Measurements from ENCODE around the gene SCOC.
A peak's percentile ranks its signal among the peaks of the same experiment; 100 is the strongest.

The SCOC gene

GRCh38 chr4:140373328-140374129 is at the start of gene SCOC:
SCOC (plus strand) TSS chr4:140373646; CDS start chr4:140379171, 5,525 bp downstream.
- peak; percentile 99 for DNase-seq (ENCODE audit: low spot score)

- peak; percentile 70 for DNase-seq (ENCODE audit: low spot score)
Measured at GRCh38 chr4:140326395-140326993, 47.0 kb upstream of the SCOC start.

GRCh38 chr4:140330311-140330900 is 43.0 kb upstream of the SCOC start:
- peak; percentile 39 for DNase-seq (ENCODE audit: low spot score)

GRCh38 chr4:140331245-140331644 is 42.2 kb upstream of the SCOC start:
- DNase-seq (ENCODE audit: low spot score) = no peak

GRCh38 chr4:140331876-140332275 is 41.6 kb upstream of the SCOC start:
- DNase-seq (ENCODE audit: low spot score) = no peak

GRCh38 chr4:140332734-140333133 is 40.7 kb upstream of the SCOC start:
- no peak for DNase-seq (ENCODE audit: low spot score)

- no peak for DNase-seq (ENCODE audit: low spot score)
Measured at GRCh38 chr4:140333523-140333922, 39.9 kb upstream of the SCOC start.

GRCh38 chr4:140335076-140335475 is 38.4 kb upstream of the SCOC start:
- DNase-seq (ENCODE audit: low spot score) = no peak

GRCh38 chr4:140336730-140337129 is 36.7 kb upstream of the SCOC start:
- DNase-seq (ENCODE audit: low spot score) = no peak

GRCh38 chr4:140342620-140343019 is 30.8 kb upstream of the SCOC start:
- no peak for DNase-seq (ENCODE audit: low spot score)

- no peak for DNase-seq (ENCODE audit: low spot score)
Measured at GRCh38 chr4:140343303-140343702, 30.1 kb upstream of the SCOC start.

GRCh38 chr4:140344101-140344500 is 29.3 kb upstream of the SCOC start:
- DNase-seq (ENCODE audit: low spot score) = no peak

GRCh38 chr4:140344621-140345020 is 28.8 kb upstream of the SCOC start:
- DNase-seq (ENCODE audit: low spot score) = no peak

- DNase-seq (ENCODE audit: low spot score) = no peak
Measured at GRCh38 chr4:140346136-140346535, 27.3 kb upstream of the SCOC start.

GRCh38 chr4:140349816-140350215 is 23.6 kb upstream of the SCOC start:
- DNase-seq (ENCODE audit: low spot score) = no peak

- no peak for DNase-seq (ENCODE audit: low spot score)
Measured at GRCh38 chr4:140351093-140352075, 22.1 kb upstream of the SCOC start.

- DNase-seq (ENCODE audit: low spot score) = no peak
Measured at GRCh38 chr4:140353786-140354185, 19.7 kb upstream of the SCOC start.

- DNase-seq (ENCODE audit: low spot score) = no peak
Measured at GRCh38 chr4:140355288-140355687, 18.2 kb upstream of the SCOC start.

GRCh38 chr4:140357868-140358267 is 15.6 kb upstream of the SCOC start:
- no peak for DNase-seq (ENCODE audit: low spot score)

- DNase-seq (ENCODE audit: low spot score) = no peak
Measured at GRCh38 chr4:140358281-140358680, 15.2 kb upstream of the SCOC start.

- DNase-seq (ENCODE audit: low spot score) = peak; percentile 67
Measured at GRCh38 chr4:140359562-140360427, 13.7 kb upstream of the SCOC start.

Measured in AG20443 (cell line).